PFSK-1 (cell line): ENCODE results near the gene HDAC4.

Experiments
- POLR2AphosphoS5 ChIP-seq: IDR thresholded peaks from 2 replicates; pipeline ENCODE4 v1.6.1; 2012; ENCODE audit warnings: low read depth, mild to moderate bottlenecking, control low read depth, low read length, moderate library complexity
- SIN3A ChIP-seq: IDR thresholded peaks from 2 replicates; pipeline ENCODE4 v1.6.1; 2012; ENCODE audit warnings: mild to moderate bottlenecking, low read length, moderate library complexity, borderline replicate concordance; ENCODE audit not compliant: insufficient read depth

GRCh38 chr2:239102266-239102665 lies 298.6 kb downstream of the HDAC4 start:
- TF ChIP-seq SIN3A (no peak), POLR2AphosphoS5 (no peak)
